GM18519 (cell line): ENCODE results near the gene ST6GALNAC6.
"Not testable (repeated sequence)": the region's sequence is repeated elsewhere in the genome, so short reads cannot be mapped to it uniquely, and the experiment has no call there.

Source experiments
- ATAC-seq: cut with Tn5 transposase; IDR thresholded peaks from one replicate; pipeline ENCODE4 v1.9.1; 2021; ENCODE audit warnings: mild to moderate bottlenecking, moderate library complexity; ENCODE audit not compliant: unreplicated experiment, low FRiP score

The ST6GALNAC6 gene

DNA sequence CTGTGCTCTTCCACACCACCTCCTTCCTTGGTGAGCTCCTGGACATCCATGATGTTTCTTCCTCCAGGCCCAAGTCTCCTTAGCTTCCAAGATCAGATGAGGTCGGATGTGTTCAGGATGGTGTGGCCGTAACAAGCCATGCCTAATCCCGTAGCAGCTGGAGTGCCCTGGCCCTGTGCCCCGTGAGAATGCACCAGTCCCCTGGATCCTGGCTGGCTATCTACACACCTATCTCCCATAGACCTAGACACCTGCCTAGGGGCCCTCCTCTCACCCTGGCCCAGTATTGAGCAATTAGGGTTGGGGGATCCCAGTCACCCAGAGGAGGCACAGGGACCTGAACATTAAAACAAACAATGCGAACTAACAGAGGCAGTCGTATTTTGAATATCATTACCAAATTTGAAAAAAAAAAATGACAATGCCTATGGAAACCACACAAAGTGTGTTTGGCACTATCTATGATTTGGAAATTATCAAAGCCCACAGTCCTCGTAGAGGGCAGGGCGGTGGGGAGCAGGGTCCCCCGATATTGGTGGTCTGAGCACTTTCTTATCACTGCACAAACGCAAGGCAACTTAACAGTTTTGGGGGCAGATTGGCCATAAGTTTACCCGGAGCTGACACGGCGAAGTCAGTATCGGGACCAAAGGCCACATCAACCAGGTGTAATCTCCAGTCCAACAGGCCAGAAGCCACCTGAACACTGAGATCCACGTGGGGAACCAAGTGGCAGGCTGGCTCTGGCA is 58.1 kb downstream of the ST6GALNAC6 start:
- ATAC-seq = no peak

DNA sequence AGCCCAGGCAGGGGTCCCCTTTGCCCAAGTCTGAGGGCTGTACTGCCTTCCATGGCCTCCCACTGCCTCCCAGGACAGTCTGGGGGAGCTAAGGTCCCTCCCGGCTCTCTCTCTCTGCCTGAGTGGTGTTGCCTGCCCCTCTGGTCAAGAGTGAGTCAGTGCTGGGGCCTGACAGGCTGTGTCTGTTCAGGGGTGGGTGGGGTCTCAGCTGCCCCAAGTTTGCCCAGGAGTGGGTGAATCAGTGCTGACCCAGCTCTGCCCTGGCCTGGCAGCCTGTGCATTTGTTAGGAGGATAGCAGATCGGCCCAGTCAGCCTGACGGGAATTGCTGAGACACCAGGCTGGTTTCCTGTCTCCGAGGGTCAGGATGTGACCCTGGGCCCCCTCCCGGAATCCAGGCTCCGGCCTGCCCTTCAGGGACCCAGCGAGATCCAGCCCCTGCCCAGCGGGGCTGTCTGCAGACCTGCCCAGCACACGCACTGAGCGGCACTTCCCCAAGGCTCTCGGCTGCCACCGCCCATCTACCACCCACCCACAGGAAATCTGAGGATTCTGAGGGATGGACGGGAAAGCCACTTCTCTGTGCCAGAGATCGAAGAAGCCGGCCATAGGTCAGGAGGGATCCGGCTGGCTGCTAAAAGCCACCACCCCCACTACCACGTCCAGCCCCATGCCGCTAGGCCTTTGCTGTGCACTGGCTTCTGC is 60.9 kb downstream of the ST6GALNAC6 start:
- ATAC-seq = no peak

DNA sequence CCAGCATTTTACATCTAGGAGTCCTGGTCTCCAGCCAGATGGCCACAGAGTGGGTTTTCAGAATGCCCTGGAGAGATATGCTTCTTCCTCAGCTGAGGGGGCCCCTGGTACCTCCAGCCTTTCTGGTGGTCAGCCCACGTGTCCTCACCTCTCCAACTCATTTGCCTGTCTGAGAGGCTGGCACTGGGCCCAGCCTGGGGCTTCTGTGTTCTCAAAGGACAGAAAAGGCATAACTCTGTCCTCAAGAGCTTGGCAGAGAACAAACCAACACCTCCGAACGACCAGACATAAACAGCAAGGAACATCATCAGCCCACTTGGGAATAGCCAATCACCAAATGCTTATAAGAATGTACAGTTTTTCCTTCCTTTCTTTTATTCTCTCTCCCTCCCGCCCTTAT is 62.1 kb downstream of the ST6GALNAC6 start:
- no peak for ATAC-seq

DNA sequence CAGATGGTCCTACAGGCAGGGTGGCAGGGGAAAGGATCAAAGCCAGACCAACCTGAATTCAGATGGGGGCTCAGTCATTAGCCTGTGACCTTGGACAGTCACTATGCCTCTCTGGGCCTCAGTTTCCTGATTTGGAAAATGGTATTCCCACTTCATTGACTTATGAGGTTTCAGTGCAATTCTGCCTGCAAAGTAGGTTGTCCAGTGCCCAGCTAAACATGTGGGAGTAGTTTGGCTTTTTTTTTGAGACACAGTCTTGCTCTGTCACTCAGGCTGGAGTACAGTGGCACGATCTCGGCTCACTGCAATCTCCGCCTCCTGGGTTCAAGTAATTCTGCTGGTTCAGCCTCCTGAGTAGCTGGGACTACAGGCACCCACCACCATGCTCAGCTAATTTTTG is 62.8 kb downstream of the ST6GALNAC6 start:
- not testable (repeated sequence) for ATAC-seq

DNA sequence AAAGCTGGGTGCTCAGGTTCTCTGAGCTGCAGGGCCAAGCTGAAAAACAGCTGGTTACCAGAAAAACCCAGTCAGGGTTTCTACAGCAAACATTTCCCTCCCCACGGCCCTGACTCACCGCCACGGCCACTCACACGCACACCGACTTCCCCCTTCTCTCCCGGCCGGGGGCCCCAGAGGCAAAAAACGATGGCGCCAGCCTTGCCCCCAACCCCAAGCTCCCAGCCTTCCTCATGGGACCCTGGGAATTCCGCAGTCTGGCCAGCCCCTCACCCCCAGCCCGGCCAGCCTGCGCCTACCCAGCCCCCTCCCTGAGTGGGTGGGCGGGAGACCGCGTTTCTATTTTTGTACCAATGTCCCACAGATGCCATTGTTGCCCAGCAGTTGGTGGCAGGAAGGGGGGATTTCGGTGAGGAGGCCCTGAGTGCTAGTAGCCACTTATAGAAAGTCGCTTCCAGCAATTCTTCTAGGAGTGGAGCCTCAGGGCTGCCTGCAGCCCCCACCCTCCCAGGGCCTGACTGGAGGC is 63.3 kb downstream of the ST6GALNAC6 start:
- ATAC-seq = no peak
